ENCODE data around the gene MAL. TPM values are rescaled to one million over a fixed set of nuclear protein-coding genes. Genes with fewer than 3 reads are reported as not detected.

MAL gene
- total and polyA plus RNA-seq, 11 donors: 0.97 to 12.7 (median 3.5) TPM

DNA sequence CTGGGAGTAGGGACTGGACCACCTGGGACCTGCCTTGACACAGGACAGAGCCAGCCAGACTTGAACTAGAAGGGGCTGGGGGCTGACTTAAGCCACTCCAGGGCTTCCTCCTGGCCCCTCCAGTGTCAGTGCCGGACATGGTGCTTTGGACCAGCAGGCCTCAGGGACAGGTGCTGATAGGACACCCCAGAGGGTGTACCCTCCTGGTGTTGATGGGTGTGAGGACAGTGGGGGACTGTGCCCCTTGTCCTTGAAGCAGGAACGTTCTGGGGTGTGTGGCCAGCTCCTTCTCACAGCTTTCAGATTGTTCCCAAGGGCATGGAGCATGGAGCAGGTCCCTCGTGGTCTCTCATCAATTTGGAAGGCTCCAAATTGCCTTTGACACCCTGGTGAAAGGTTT is 6.8 kb downstream of the MAL start:
- H3K9me3 ChIP-seq: no peaks in the 10 kb centered on the region
- intact Hi-C loops (cut with DNase I): no loop called here
- no peak for TF ChIP-seq POLR2A (IDR thresholded peaks at IDR 0.05)
- TF ChIP-seq, protein P1, sequence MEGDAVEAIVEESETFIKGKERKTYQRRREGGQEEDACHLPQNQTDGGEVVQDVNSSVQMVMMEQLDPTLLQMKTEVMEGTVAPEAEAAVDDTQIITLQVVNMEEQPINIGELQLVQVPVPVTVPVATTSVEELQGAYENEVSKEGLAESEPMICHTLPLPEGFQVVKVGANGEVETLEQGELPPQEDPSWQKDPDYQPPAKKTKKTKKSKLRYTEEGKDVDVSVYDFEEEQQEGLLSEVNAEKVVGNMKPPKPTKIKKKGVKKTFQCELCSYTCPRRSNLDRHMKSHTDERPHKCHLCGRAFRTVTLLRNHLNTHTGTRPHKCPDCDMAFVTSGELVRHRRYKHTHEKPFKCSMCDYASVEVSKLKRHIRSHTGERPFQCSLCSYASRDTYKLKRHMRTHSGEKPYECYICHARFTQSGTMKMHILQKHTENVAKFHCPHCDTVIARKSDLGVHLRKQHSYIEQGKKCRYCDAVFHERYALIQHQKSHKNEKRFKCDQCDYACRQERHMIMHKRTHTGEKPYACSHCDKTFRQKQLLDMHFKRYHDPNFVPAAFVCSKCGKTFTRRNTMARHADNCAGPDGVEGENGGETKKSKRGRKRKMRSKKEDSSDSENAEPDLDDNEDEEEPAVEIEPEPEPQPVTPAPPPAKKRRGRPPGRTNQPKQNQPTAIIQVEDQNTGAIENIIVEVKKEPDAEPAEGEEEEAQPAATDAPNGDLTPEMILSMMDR (IDR thresholded peaks at IDR 0.05): no peak
- DNase-seq (no peak), ATAC-seq (peak in 1 of 4 donors; percentile 14)
- H3K4me3 ChIP-seq: no peak overlapping the region
- no peak overlapping the region for H3K27ac ChIP-seq
- 52 to 68% (median 56%) methylated on average over 2 to 3 of the region's 3 CpGs for WGBS, 4 donors
- H3K27me3 ChIP-seq: peaks cover 0 to 38% (median 13%) of the 10 kb centered on the region in 9 donors
- no peaks in the 10 kb centered on the region for H3K36me3 ChIP-seq
- H3K4me1 ChIP-seq: no peaks in the 10 kb centered on the region

DNA sequence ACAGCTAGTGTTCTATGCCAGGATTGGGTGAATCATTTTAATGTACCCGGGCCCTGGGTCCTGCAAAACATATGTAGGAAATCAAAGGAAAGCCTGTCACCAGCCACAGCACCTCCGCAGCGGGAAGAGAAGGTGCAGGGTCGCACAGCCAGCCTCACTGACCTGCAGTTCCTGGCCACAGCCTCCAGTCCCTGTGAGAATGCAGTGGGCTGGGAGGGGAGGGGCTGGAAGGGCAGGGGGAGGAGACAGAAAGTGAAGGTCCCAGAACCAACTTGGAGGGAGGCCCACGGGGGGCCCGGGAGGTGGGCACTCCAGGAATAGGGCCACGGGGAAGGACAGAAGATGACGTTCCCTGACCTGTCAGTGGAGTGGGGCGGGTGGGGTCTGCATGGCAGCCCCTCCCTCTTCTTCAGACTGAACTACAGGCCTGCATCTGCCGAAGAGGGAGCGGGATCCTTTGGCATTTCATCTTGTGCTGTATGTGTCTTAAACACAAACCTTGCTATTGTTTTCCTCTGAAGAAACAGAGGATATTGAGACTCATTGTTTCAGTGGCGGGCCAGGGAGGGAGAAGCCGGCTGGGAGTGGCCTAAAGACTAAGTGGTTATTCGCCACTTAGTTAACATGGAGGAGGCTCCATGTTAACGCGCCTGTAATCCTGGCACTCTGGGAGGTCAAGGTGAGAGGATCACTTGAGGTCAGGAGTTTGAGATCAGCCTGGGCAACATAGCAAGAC is 7.5 kb downstream of the MAL start:
- Histone ChIP-seq H3K9me3 (no peaks in the 10 kb centered on the region), H3K27me3 (peaks cover 0 to 31% (median 8%) of the 10 kb centered on the region in 9 donors), H3K4me3 (no peak overlapping the region), H3K4me1 (no peaks in the 10 kb centered on the region), H3K36me3 (no peaks in the 10 kb centered on the region), H3K27ac (no peak overlapping the region)
- no peak for ATAC-seq
- intact Hi-C loops (cut with DNase I): no loop called here
- WGBS, 4 donors: 55 to 72% (median 62%) methylated on average over 16 of the region's 16 CpGs
- no peak for DNase-seq
- TF ChIP-seq POLR2A (IDR thresholded peaks at IDR 0.05): no peak
- TF ChIP-seq, protein P1 (IDR thresholded peaks at IDR 0.05): no peak

DNA sequence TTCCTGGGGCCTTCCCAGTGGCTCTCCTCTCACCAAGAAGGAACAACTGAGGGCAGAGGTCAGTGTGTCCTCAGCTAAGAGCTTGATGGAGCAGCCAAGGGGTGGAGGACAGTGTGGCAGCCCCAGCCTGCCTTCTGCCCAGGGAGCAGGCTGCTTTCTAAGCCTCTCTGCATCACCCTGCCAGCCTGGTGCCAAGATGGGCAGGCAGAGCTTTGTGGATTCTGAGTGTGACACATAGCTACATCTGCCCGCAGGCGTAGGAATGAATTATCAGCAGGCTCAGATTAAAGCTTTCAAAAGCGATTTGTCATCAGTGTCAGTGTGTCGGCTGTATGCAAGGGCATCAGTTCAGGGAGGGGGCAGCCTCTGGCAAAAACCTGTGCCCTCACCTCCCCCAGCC is 8.7 kb downstream of the MAL start:
- 59 to 71% (median 67%) methylated on average over 4 of the region's 4 CpGs for WGBS, 4 donors
- no peaks in the 10 kb centered on the region for H3K9me3 ChIP-seq
- no peak overlapping the region for H3K4me3 ChIP-seq
- ATAC-seq (no peak), DNase-seq (no peak)
- no peaks in the 10 kb centered on the region for H3K36me3 ChIP-seq
- intact Hi-C loops (cut with DNase I): no loop called here
- H3K4me1 ChIP-seq: no peaks in the 10 kb centered on the region
- H3K27me3 ChIP-seq: peaks cover 0 to 27% (median 3%) of the 10 kb centered on the region in 9 donors
- TF ChIP-seq POLR2A (IDR thresholded peaks at IDR 0.05): no peak
- TF ChIP-seq, protein P1 (IDR thresholded peaks at IDR 0.05): no peak
- H3K27ac ChIP-seq: no peak overlapping the region

DNA sequence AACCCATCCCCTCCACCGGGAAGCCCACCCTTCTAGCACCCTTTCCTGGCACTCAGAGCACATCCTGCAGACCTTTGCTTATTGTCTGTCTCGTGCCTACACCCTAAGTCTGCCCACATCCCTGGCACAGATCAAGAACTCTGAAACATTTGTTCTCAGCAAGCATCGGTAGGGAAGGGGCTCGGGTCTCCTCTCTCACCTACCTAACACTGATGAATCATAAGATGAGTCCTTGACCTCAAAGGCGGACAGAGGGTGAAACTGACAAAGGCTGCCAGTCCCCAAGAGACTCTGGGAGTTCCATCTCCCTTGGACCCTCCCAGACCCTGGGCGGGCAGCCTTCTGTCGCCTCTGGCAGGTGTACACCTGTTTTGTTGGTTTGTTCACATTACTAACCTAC is 9.3 kb downstream of the MAL start:
- Histone ChIP-seq H3K36me3 (no peaks in the 10 kb centered on the region), H3K4me3 (no peak overlapping the region), H3K9me3 (no peaks in the 10 kb centered on the region), H3K27ac (no peak overlapping the region), H3K4me1 (no peaks in the 10 kb centered on the region), H3K27me3 (peaks cover 0 to 27% (median 3%) of the 10 kb centered on the region in 9 donors)
- no peak for DNase-seq
- WGBS, 4 donors: 68 to 75% (median 73%) methylated on average over 7 of the region's 7 CpGs
- no peak for ATAC-seq
- intact Hi-C loops (cut with DNase I): no loop called here
- no peak for TF ChIP-seq POLR2A (IDR thresholded peaks at IDR 0.05)
- TF ChIP-seq, protein P1 (IDR thresholded peaks at IDR 0.05): no peak

Measured in heart left ventricle (tissue), 16 donors.